AG10803 (cell line): Measurements from ENCODE around the gene BICRA.

Experiments
- DNase-seq: peaks from one replicate; pipeline ENCODE4 v3.0.0; 2010; ENCODE audit warnings: low read depth
- H3K4me3 ChIP-seq: 2 replicates; pipeline ENCODE4 v1.5.1; 2011; ENCODE audit warnings: mild to moderate bottlenecking, low read length, control low read depth
- TF ChIP-seq, protein P1 (sequence below): conservative IDR thresholded peaks from 2 replicates; pipeline ENCODE4 v1.5.1; 2011; ENCODE audit warnings: mild to moderate bottlenecking, low read length, control low read depth, inconsistent platforms

BICRA gene

DNA sequence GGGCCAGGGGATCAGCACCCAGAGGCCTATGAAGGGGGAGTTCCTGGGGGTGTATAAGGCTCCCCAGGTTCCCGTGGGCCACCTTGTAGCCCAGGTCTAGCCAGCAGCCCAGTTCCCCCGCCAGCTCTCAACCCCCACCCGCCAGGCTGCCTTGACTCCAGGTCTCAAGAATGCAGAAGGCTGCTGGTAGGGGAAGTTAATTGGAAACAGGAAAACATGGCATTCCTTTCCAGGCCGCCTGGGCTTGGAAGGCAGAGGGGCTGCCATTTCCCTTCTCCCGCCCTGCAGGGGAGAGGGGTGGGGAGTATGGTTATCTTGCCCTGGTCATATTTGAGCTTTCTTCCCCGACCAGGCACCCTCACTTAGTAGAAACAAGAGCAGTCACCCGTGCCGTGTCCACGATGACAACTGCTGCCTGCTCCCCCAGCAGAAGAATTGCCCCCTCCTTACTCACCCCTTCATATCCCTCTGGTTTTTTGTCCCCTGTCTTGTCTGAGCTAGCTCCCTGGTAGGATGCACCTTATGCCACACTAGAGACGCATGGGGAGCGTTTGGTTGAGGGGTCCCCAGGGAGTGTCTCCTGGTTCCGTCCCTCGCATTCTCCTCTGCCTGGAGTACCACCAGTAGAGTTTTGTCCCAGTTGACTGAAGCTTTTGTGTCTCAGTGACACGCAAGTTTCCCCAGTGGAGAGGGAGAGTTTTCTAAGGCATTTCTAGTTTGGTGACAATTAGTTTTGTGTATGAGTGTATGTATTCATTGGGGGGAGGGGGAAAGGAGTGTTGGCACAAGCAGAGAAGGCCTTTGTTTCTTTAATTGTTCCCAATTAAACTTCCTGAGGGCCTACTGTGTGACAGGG, 4.5 kb downstream of the BICRA start:
- DNase-seq, result peak; percentile 85
- TF ChIP-seq, protein P1, sequence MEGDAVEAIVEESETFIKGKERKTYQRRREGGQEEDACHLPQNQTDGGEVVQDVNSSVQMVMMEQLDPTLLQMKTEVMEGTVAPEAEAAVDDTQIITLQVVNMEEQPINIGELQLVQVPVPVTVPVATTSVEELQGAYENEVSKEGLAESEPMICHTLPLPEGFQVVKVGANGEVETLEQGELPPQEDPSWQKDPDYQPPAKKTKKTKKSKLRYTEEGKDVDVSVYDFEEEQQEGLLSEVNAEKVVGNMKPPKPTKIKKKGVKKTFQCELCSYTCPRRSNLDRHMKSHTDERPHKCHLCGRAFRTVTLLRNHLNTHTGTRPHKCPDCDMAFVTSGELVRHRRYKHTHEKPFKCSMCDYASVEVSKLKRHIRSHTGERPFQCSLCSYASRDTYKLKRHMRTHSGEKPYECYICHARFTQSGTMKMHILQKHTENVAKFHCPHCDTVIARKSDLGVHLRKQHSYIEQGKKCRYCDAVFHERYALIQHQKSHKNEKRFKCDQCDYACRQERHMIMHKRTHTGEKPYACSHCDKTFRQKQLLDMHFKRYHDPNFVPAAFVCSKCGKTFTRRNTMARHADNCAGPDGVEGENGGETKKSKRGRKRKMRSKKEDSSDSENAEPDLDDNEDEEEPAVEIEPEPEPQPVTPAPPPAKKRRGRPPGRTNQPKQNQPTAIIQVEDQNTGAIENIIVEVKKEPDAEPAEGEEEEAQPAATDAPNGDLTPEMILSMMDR, result no peak
- peak overlapping the region; percentile 39 for H3K4me3 ChIP-seq

DNA sequence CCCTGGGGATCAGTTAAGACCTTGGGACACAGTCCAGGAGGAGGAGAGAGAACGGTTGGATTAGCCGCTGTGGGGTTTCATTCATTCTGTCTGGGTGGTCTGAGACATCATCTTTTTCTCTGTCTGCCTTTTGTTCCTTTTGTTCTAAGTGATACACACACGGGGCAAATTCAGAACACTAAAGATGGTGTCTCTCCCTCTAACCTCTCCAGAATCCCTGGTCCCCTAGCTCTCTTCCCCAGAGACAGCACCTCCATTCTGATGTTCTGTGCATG, 5.0 kb downstream of the BICRA start:
- TF ChIP-seq, protein P1, result no peak

DNA sequence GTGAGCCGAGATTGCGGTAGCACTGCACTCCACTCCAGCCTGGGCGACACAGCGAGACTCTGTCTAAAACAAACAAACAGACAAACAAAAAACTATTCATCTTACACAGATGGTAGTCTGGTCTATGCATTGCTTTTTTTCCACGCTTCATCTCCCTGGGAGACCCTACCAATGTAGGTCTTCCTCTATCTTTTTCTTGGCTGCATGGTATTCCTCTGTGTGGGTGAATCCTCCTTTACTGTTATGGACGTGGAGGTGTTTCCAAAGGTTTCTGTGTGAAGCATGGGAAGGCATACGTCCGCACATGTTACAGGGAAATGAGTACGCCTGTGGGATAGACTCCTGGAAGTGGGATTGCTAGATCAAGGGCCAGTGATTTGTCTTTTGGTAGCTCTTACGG, 5.6 kb downstream of the BICRA start:
- TF ChIP-seq, protein P1, result no peak
- no peak overlapping the region for H3K4me3 ChIP-seq
- DNase-seq, result no peak

More for the DNA sequence above, 5.0 kb downstream of the BICRA start:
- H3K4me3 ChIP-seq, result no peak overlapping the region
- no peak for DNase-seq

DNA sequence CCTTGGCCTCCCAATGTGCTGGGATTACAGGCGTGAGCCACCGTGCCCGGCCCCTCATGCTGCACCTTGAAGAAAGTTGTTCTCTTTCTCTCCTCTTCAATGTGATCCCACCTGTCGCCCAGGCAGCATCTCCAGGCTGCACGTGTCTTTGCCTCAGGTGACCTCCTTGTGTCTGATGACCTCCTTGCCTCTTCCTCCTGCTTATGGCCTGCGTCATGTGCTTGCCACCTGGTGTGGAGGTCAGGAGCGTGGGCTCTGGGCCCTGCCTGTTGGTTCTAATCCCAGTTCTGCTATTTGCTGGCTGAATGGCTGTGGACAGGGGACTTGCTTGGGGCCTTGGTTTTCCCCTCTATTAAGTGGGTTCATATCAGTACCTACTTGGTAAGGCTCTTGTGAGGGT, 6.3 kb downstream of the BICRA start:
- no peak for DNase-seq
- no peak overlapping the region for H3K4me3 ChIP-seq
- TF ChIP-seq, protein P1, result no peak

DNA sequence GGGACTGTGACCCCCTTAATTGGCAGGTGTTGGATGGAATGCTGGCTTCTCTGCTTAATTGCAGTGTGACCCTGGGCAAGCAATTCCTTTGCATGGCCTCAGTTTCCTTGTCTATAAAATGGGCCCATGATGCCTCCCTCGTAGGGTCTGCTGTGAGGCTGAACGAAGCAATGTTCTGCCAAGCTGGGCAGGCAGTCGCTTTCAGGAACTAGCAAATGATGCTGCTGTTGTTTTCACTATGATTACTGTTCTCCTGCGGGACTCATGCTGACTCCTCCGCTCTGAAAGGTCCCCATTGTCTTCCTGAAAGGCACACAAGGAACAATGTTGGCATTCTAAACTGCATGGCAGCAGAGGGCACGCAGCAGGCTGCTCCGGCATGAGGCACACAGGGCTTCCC, 6.8 kb downstream of the BICRA start:
- H3K4me3 ChIP-seq, result no peak overlapping the region
- TF ChIP-seq, protein P1, result no peak
- no peak for DNase-seq

DNA sequence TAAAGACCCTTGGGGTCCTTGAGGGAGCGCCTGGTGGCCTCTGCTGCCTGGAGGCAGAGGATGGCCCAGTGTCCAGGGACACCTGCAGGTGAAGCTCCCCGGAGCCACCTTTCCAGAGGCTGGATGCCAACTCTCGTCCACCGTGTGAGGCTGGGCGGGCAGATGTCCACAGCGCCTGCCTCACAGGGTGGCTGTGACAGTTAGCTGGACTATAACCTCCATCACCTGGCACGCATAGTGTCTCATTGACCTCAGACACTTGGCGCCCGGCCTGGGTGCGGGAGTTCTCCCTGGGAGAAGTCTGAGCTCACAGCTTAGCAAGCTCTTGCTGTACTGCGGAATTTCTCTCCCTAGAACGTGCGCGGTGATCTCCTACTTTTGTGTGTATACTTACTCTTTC, 9.8 kb downstream of the BICRA start:
- TF ChIP-seq, protein P1, result no peak
- DNase-seq, result peak; percentile 48
- no peak overlapping the region for H3K4me3 ChIP-seq

DNA sequence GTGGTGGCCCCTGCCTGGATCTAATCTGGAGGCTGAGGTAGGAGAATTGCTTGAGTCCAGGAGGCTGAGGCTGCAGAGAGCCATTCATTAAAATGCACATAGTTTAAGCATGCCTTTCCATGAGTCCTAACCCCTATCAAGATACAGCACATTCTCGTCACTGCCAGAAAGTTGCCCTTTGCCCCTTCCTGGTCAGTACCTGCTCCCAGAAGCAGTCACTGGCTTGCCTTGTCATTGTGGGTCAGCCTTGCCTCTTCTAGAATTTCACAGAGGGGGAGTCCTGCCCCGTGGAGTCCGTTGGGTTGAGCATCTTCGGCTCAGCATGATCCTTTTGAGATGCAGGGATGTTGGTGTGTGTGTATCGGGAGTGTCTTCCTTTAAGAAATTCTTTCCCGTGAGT, 10.8 kb downstream of the BICRA start:
- DNase-seq, result no peak
- H3K4me3 ChIP-seq, result no peak overlapping the region
- TF ChIP-seq, protein P1, result no peak
